NCI-H69 (cell line): ENCODE data around the gene AGAP1.

Experiments used
- DNase-seq: peaks from one replicate; lab custom pipeline; 2025; lab: John Stamatoyannopoulos, UW

The AGAP1 gene

GRCh38 chr2:235569837-235570236 is 76.0 kb downstream of the AGAP1 start:
- DNase-seq: no peak

GRCh38 chr2:235570256-235570655 is 76.4 kb downstream of the AGAP1 start:
- DNase-seq: no peak

GRCh38 chr2:235570966-235571692 is 77.3 kb downstream of the AGAP1 start:
- DNase-seq: no peak

- DNase-seq: no peak
Observed at GRCh38 chr2:235572592-235572991, 78.7 kb downstream of the AGAP1 start.

GRCh38 chr2:235573331-235574221 is 79.7 kb downstream of the AGAP1 start:
- peak; percentile 74 for DNase-seq

- DNase-seq: no peak
Observed at GRCh38 chr2:235575431-235575830, 81.6 kb downstream of the AGAP1 start.

GRCh38 chr2:235575904-235576303 is 82.1 kb downstream of the AGAP1 start:
- DNase-seq: no peak

GRCh38 chr2:235576337-235576910 is 82.6 kb downstream of the AGAP1 start:
- DNase-seq: no peak

GRCh38 chr2:235577404-235578330 is 83.8 kb downstream of the AGAP1 start:
- DNase-seq: peak; percentile 18

GRCh38 chr2:235579128-235579527 is 85.3 kb downstream of the AGAP1 start:
- no peak for DNase-seq

- no peak for DNase-seq
Observed at GRCh38 chr2:235580426-235581157, 86.7 kb downstream of the AGAP1 start.

- no peak for DNase-seq
Observed at GRCh38 chr2:235582081-235582686, 88.3 kb downstream of the AGAP1 start.

GRCh38 chr2:235582729-235583128 is 88.9 kb downstream of the AGAP1 start:
- no peak for DNase-seq

- no peak for DNase-seq
Observed at GRCh38 chr2:235583144-235583543, 89.3 kb downstream of the AGAP1 start.

GRCh38 chr2:235583925-235584637 is 90.2 kb downstream of the AGAP1 start:
- peak; percentile 4 for DNase-seq

GRCh38 chr2:235584638-235585007 is 90.8 kb downstream of the AGAP1 start:
- DNase-seq: no peak

- no peak for DNase-seq
Observed at GRCh38 chr2:235587202-235587601, 93.4 kb downstream of the AGAP1 start.

GRCh38 chr2:235588750-235589149 is 94.9 kb downstream of the AGAP1 start:
- no peak for DNase-seq

GRCh38 chr2:235591231-235591730 is 97.4 kb downstream of the AGAP1 start:
- no peak for DNase-seq

GRCh38 chr2:235591921-235592320 is 98.1 kb downstream of the AGAP1 start:
- no peak for DNase-seq
